ENCODE data around the gene PACSIN2.

GRCh38 chr22:42895541-42895981 lies 119.4 kb downstream of the PACSIN2 start:
- TF ChIP-seq CTCF (IDR thresholded peaks at IDR 0.05; ENCODE audit: low read length) (no peak), EZH2phosphoT487 (IDR thresholded peaks at IDR 0.05; ENCODE audit: low read length) (no peak), EZH2 (optimal IDR thresholded peaks at IDR 0.05; ENCODE audit: low read depth, low read length) (no peak)

Measured in MM.1S (cell line).